Glutamatergic neuron (in vitro differentiated cells): ENCODE results near the gene NACAD. TPM values are rescaled to one million over a fixed set of nuclear protein-coding genes. Genes with fewer than 3 reads are reported as not detected.

Source experiments
- DNase-seq: peaks from one replicate; pipeline ENCODE4 v3.0.0; 2022
- H3K27ac Mint-ChIP-seq: one replicate; pipeline ENCODE4 v1.8.0; 2020; ENCODE audit warnings: mild to moderate bottlenecking, mixed read lengths, inconsistent platforms; ENCODE audit not compliant: unreplicated experiment
- H3K27me3 Mint-ChIP-seq: one replicate; pipeline ENCODE4 v1.8.0; 2020; ENCODE audit warnings: mild to moderate bottlenecking, moderate library complexity, mixed read lengths, inconsistent platforms; ENCODE audit not compliant: unreplicated experiment
- H3K36me3 Mint-ChIP-seq: one replicate; pipeline ENCODE4 v1.8.0; 2020; ENCODE audit warnings: mild to moderate bottlenecking, mixed read lengths, inconsistent platforms; ENCODE audit not compliant: unreplicated experiment
- H3K4me1 Mint-ChIP-seq: one replicate; pipeline ENCODE4 v1.8.0; 2020; ENCODE audit warnings: mild to moderate bottlenecking, low read depth, mixed read lengths, inconsistent platforms; ENCODE audit not compliant: unreplicated experiment
- H3K4me3 Mint-ChIP-seq: one replicate; pipeline ENCODE4 v1.8.0; 2020; ENCODE audit warnings: mild to moderate bottlenecking, mixed read lengths, inconsistent platforms; ENCODE audit not compliant: unreplicated experiment
- H3K9me3 Mint-ChIP-seq: one replicate; pipeline ENCODE4 v1.8.0; 2020; ENCODE audit warnings: mild to moderate bottlenecking, moderate library complexity, mixed read lengths, inconsistent platforms; ENCODE audit not compliant: unreplicated experiment
- total RNA-seq: library from RNA; stranded (reverse); fragmentation: NEBNext Ultra II Directional; extraction: Animal tissue kit (Norgen Biotek cat#: 25700); gene quantifications from one replicate; pipeline ENCODE4 v1.2.1, GENCODE V29; 2021; ENCODE audit not compliant: unreplicated experiment
- TF ChIP-seq, protein P1 (sequence below): fragments of 200-600 bp; sonication (generic); IDR thresholded peaks from one replicate; pipeline ENCODE4 v1.5.0; 2021; ENCODE audit not compliant: partially characterized antibody, unreplicated experiment

Gene NACAD
- total RNA-seq, 1 donor from 2014 or later: 125 TPM

DNA sequence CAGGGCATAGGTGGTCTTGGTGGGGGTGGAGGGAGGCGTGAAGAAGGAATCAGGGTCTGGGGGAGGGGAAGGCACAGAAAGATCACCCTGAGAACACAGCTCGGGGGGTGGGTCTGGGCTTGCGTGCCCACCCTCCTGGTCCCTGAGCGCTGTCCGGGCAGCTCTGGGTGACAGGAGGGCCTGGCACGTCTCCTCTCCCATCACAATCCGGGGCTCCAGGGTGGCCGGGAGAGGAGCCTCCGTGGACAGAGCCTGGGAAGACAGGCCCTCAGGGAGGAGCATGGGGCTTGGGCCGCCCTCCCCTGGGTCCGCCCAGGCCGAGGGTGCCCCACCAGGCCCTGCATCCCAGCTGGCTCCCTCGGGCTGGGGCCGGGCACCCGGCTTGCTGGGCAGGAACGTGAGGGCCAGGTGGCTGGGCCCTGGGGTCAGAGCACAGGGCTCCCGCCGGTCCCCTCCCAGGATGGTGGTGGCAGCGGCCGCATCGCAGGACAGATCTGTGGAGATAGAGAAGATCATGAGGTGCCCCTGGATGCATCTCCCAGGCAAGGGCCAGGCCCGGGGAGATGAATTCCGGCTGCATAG is 3.1 kb downstream of the NACAD start:
- peaks cover 6% of the 10 kb centered on the region for H3K9me3 Mint-ChIP-seq
- peaks cover 9% of the 10 kb centered on the region for H3K27me3 Mint-ChIP-seq
- H3K4me3 Mint-ChIP-seq: no peak overlapping the region
- DNase-seq: no peak
- no peaks in the 10 kb centered on the region for H3K36me3 Mint-ChIP-seq
- H3K4me1 Mint-ChIP-seq: peaks cover 9% of the 10 kb centered on the region
- TF ChIP-seq, protein P1, sequence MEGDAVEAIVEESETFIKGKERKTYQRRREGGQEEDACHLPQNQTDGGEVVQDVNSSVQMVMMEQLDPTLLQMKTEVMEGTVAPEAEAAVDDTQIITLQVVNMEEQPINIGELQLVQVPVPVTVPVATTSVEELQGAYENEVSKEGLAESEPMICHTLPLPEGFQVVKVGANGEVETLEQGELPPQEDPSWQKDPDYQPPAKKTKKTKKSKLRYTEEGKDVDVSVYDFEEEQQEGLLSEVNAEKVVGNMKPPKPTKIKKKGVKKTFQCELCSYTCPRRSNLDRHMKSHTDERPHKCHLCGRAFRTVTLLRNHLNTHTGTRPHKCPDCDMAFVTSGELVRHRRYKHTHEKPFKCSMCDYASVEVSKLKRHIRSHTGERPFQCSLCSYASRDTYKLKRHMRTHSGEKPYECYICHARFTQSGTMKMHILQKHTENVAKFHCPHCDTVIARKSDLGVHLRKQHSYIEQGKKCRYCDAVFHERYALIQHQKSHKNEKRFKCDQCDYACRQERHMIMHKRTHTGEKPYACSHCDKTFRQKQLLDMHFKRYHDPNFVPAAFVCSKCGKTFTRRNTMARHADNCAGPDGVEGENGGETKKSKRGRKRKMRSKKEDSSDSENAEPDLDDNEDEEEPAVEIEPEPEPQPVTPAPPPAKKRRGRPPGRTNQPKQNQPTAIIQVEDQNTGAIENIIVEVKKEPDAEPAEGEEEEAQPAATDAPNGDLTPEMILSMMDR: no peak
- no peak overlapping the region for H3K27ac Mint-ChIP-seq

DNA sequence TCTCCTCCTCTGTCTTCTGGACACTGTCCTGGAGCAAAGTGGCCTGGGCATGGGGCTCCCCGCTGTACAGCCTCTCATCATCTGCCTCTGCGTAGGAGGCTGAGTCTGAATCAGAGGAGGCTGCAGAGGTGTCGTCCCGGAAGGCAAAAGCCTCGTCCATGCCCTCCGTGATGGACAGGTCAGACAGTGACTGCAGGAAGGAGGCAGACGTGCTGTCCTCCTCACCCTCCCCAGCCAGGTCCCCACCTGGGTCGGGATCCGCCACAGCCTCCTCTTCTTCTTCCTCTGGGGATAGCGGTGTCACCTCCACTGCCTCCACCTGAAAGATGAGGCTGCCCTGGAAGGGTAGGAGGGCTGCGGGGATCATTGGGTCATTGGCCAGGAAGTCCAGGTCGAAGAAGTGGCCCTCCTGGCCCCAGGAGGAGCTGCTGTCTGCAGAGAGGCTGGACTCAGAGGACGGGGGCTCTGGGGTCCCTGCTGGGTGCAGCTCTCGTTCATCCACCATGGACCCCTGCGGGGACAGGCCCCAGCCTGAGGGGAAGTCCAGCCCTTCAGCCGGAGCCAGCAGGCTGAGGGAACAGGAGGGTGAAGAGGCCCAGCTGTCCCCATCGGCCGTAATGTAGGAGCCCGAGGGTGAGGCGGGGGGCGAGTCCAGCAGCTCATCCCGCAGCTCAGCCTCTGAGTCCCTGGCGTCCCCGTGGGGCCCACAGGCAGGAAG is 3.7 kb downstream of the NACAD start:
- TF ChIP-seq, protein P1: no peak

DNA sequence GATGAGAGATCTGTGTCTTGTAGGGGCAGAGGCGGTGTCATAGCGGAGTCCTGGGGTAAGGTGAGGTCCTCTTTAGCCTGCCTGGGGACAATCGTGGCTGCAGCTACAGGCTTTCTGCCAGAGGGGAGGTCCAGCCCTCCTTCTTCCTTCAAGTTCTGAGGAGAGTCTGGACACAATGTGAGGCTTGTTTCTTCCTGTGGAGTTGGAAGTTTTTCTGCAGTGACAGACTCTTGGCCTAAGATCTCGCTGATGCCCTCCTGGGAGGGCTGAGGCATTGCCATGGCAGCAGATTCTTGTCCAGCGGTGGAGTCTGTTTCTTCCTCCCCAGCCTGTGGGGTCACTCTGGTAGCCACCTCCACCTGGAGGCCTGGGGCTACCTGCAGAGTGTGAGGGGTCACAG is 4.4 kb downstream of the NACAD start:
- Mint-ChIP-seq H3K4me1 (peaks cover 5% of the 10 kb centered on the region), H3K36me3 (peaks cover 4% of the 10 kb centered on the region), H3K27ac (no peak overlapping the region), H3K27me3 (peaks cover 12% of the 10 kb centered on the region), H3K4me3 (no peak overlapping the region), H3K9me3 (no peaks in the 10 kb centered on the region)
- DNase-seq: no peak
- TF ChIP-seq, protein P1: no peak

More for the DNA sequence above, 3.7 kb downstream of the NACAD start:
- Mint-ChIP-seq H3K36me3 (peaks cover 3% of the 10 kb centered on the region), H3K27ac (no peak overlapping the region), H3K4me1 (peaks cover 9% of the 10 kb centered on the region), H3K9me3 (peaks cover 4% of the 10 kb centered on the region), H3K27me3 (peaks cover 9% of the 10 kb centered on the region), H3K4me3 (no peak overlapping the region)
- no peak for DNase-seq

DNA sequence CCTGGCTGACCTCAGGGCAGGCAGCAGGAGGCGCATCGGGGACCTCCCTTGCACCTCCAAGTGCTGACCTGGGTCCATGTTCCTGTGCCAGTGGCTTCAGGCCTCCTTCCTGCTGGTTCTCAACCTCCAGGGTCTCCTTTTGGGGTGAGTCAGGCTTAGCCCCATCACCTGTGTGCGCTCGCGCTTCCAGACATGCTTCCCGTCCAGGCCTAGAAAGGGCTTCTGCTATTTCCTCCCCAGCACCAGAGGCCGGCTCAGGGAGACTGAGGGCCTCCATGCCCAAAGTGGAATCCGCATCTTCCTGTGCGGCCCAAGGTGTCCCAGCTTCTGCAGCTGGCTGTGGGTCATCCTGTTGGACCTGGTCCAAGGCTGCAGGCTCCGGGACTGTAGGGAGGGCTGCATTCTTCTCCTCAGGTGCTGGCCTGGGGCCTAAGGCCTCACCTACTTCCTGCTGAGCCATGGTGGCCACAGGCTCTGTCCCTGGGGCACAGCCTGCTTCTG is 5.9 kb downstream of the NACAD start:
- peaks cover 7% of the 10 kb centered on the region for H3K9me3 Mint-ChIP-seq
- no peak overlapping the region for H3K4me3 Mint-ChIP-seq
- no peak for DNase-seq
- peaks cover 4% of the 10 kb centered on the region for H3K36me3 Mint-ChIP-seq
- peaks cover 5% of the 10 kb centered on the region for H3K4me1 Mint-ChIP-seq
- H3K27me3 Mint-ChIP-seq: peaks cover 24% of the 10 kb centered on the region
- no peak overlapping the region for H3K27ac Mint-ChIP-seq
- TF ChIP-seq, protein P1: no peak
